ENCODE data around the gene HIP1. TPM values are rescaled to one million over a fixed set of nuclear protein-coding genes. Genes with fewer than 3 reads are reported as not detected.
"Not testable (repeated sequence)": the region's sequence is repeated elsewhere in the genome, so short reads cannot be mapped to it uniquely, and the experiment has no call there.

The HIP1 gene
- total RNA-seq, 1 donor from 2014 or later = 49.3 TPM

GRCh38 chr7:75596727-75597614, 141.8 kb downstream of the HIP1 start:
- H3K9me3 Mint-ChIP-seq (ENCODE audit: unreplicated experiment) = no peaks in the 10 kb centered on the region
- no peak overlapping the region for H3K27ac Mint-ChIP-seq (ENCODE audit: unreplicated experiment)
- H3K4me1 Mint-ChIP-seq (ENCODE audit: unreplicated experiment) = peaks cover 3% of the 10 kb centered on the region
- TF ChIP-seq CTCF (IDR thresholded peaks at IDR 0.05; ENCODE audit: unreplicated experiment) = no peak
- peaks cover 13% of the 10 kb centered on the region for H3K36me3 Mint-ChIP-seq (ENCODE audit: low read depth, unreplicated experiment)
- H3K4me3 Mint-ChIP-seq (ENCODE audit: unreplicated experiment) = no peak overlapping the region
- H3K27me3 Mint-ChIP-seq (ENCODE audit: unreplicated experiment) = peaks cover 3% of the 10 kb centered on the region
- DNase-seq (ENCODE audit: low spot score) = no peak

- Mint-ChIP-seq H3K27ac (ENCODE audit: unreplicated experiment) (no peak overlapping the region), H3K4me3 (ENCODE audit: unreplicated experiment) (no peak overlapping the region), H3K27me3 (ENCODE audit: unreplicated experiment) (peaks cover 5% of the 10 kb centered on the region), H3K4me1 (ENCODE audit: unreplicated experiment) (peaks cover 3% of the 10 kb centered on the region), H3K36me3 (ENCODE audit: low read depth, unreplicated experiment) (peaks cover 21% of the 10 kb centered on the region), H3K9me3 (ENCODE audit: unreplicated experiment) (no peaks in the 10 kb centered on the region)
- TF ChIP-seq CTCF (IDR thresholded peaks at IDR 0.05; ENCODE audit: unreplicated experiment) = no peak
- DNase-seq (ENCODE audit: low spot score) = no peak
Observed at GRCh38 chr7:75595766-75596165, 143.0 kb downstream of the HIP1 start.

GRCh38 chr7:75593500-75594184, 145.1 kb downstream of the HIP1 start:
- Mint-ChIP-seq H3K36me3 (ENCODE audit: low read depth, unreplicated experiment) (peaks cover 29% of the 10 kb centered on the region), H3K4me3 (ENCODE audit: unreplicated experiment) (peak overlapping the region; percentile 3)
- not testable (repeated sequence) for H3K4me1 Mint-ChIP-seq (ENCODE audit: unreplicated experiment); H3K9me3 Mint-ChIP-seq (ENCODE audit: unreplicated experiment); H3K27me3 Mint-ChIP-seq (ENCODE audit: unreplicated experiment); H3K27ac Mint-ChIP-seq (ENCODE audit: unreplicated experiment); DNase-seq (ENCODE audit: low spot score)

GRCh38 chr7:75591467-75592255, 147.1 kb downstream of the HIP1 start:
- no peaks in the 10 kb centered on the region for H3K4me1 Mint-ChIP-seq (ENCODE audit: unreplicated experiment)
- peak overlapping the region; percentile 56 for H3K4me3 Mint-ChIP-seq (ENCODE audit: unreplicated experiment)
- H3K36me3 Mint-ChIP-seq (ENCODE audit: low read depth, unreplicated experiment) = peaks cover 29% of the 10 kb centered on the region
- no peak for TF ChIP-seq CTCF (IDR thresholded peaks at IDR 0.05; ENCODE audit: unreplicated experiment)
- peaks cover 5% of the 10 kb centered on the region for H3K27me3 Mint-ChIP-seq (ENCODE audit: unreplicated experiment)
- H3K9me3 Mint-ChIP-seq (ENCODE audit: unreplicated experiment) = no peaks in the 10 kb centered on the region
- H3K27ac Mint-ChIP-seq (ENCODE audit: unreplicated experiment) = no peak overlapping the region
- no peak for DNase-seq (ENCODE audit: low spot score)

- Mint-ChIP-seq H3K9me3 (ENCODE audit: unreplicated experiment) (no peaks in the 10 kb centered on the region), H3K4me1 (ENCODE audit: unreplicated experiment) (no peaks in the 10 kb centered on the region), H3K36me3 (ENCODE audit: low read depth, unreplicated experiment) (peaks cover 29% of the 10 kb centered on the region), H3K27me3 (ENCODE audit: unreplicated experiment) (peaks cover 5% of the 10 kb centered on the region), H3K4me3 (ENCODE audit: unreplicated experiment) (no peak overlapping the region), H3K27ac (ENCODE audit: unreplicated experiment) (no peak overlapping the region)
- no peak for TF ChIP-seq CTCF (IDR thresholded peaks at IDR 0.05; ENCODE audit: unreplicated experiment)
- DNase-seq (ENCODE audit: low spot score) = no peak
Observed at GRCh38 chr7:75590373-75591005, 148.3 kb downstream of the HIP1 start.
